H9 (cell line): Measurements from ENCODE around the gene LINC01488. TPM values are rescaled to one million over a fixed set of nuclear protein-coding genes. Genes with fewer than 3 reads are reported as not detected.

Experiments
- DNase-seq: peaks from one replicate; pipeline ENCODE4 v3.0.0-alpha.2; 2017
- H2AFZ ChIP-seq: one replicate; pipeline ENCODE4 v1.6.1; 2013; ENCODE audit warnings: mild to moderate bottlenecking, low read length, control low read depth, moderate library complexity
- H2AK5ac ChIP-seq: 2 replicates; pipeline ENCODE4 v1.6.1; 2013; ENCODE audit warnings: low read length, control low read depth, mixed read lengths; ENCODE audit not compliant: insufficient read length
- H2BK120ac ChIP-seq: one replicate; pipeline ENCODE4 v1.6.1; 2013; ENCODE audit warnings: low read depth, mild to moderate bottlenecking, low read length, control low read depth, inconsistent platforms; ENCODE audit not compliant: poor library complexity, severe bottlenecking
- H2BK12ac ChIP-seq: 2 replicates; pipeline ENCODE4 v1.6.1; 2013; ENCODE audit warnings: low read length, control low read depth, mixed read lengths, low read depth; ENCODE audit not compliant: insufficient read length
- H2BK15ac ChIP-seq: 2 replicates; pipeline ENCODE4 v1.6.1; 2013; ENCODE audit warnings: low read depth, low read length, control low read depth
- H2BK20ac ChIP-seq: one replicate; pipeline ENCODE4 v1.6.1; 2013; ENCODE audit warnings: low read depth, mild to moderate bottlenecking, low read length, control low read depth, inconsistent platforms; ENCODE audit not compliant: poor library complexity, severe bottlenecking
- H2BK5ac ChIP-seq: 2 replicates; pipeline ENCODE4 v1.6.1; 2013; ENCODE audit warnings: low read length, control low read depth, mixed read lengths; ENCODE audit not compliant: insufficient read length
- H3K14ac ChIP-seq: 2 replicates; pipeline ENCODE4 v1.6.1; 2013; ENCODE audit warnings: low read length, control low read depth; ENCODE audit not compliant: insufficient read depth
- H3K18ac ChIP-seq: 2 replicates; pipeline ENCODE4 v1.6.1; 2013; ENCODE audit warnings: low read depth, mild to moderate bottlenecking, mixed read lengths, low read length, control low read depth; ENCODE audit not compliant: insufficient read length
- H3K23ac ChIP-seq: 2 replicates; pipeline ENCODE4 v1.6.1; 2013; ENCODE audit warnings: low read length, control low read depth, mixed read lengths, low read depth; ENCODE audit not compliant: insufficient read length
- H3K23me2 ChIP-seq: 2 replicates; pipeline ENCODE4 v1.6.1; 2013; ENCODE audit warnings: low read depth, mild to moderate bottlenecking, mixed read lengths, low read length, control low read depth; ENCODE audit not compliant: insufficient read length, poor library complexity, severe bottlenecking
- H3K27ac ChIP-seq: 2 replicates; pipeline ENCODE4 v1.5.1; 2013; ENCODE audit warnings: low read length, control low read depth, mixed read lengths, low read depth; ENCODE audit not compliant: insufficient read length
- H3K27me3 ChIP-seq: 2 replicates; pipeline ENCODE4 v1.6.1; 2013; ENCODE audit warnings: low read length, control low read depth, inconsistent platforms; ENCODE audit not compliant: insufficient read depth
- H3K4ac ChIP-seq: 2 replicates; pipeline ENCODE4 v1.6.1; 2013; ENCODE audit warnings: low read depth, mild to moderate bottlenecking, control low read depth, inconsistent platforms, low read length, moderate library complexity
- H3K4me1 ChIP-seq: 2 replicates; pipeline ENCODE4 v1.6.1; 2013; ENCODE audit warnings: low read length, control low read depth, inconsistent platforms; ENCODE audit not compliant: insufficient read depth
- H3K4me2 ChIP-seq: 2 replicates; pipeline ENCODE4 v1.6.1; 2013; ENCODE audit warnings: low read length, control low read depth, mixed read lengths; ENCODE audit not compliant: insufficient read length, insufficient read depth
- H3K56ac ChIP-seq: 2 replicates; pipeline ENCODE4 v1.6.1; 2013; ENCODE audit warnings: low read depth, mild to moderate bottlenecking, mixed read lengths, low read length, control low read depth; ENCODE audit not compliant: insufficient read length
- H3K79me1 ChIP-seq: 2 replicates; pipeline ENCODE4 v1.6.1; 2013; ENCODE audit warnings: low read depth, mild to moderate bottlenecking, moderate library complexity, low read length, control low read depth, inconsistent platforms; ENCODE audit not compliant: insufficient read depth, poor library complexity, severe bottlenecking
- H3K79me2 ChIP-seq: 2 replicates; pipeline ENCODE4 v1.6.1; 2013; ENCODE audit warnings: low read length, control low read depth, inconsistent platforms; ENCODE audit not compliant: insufficient read depth
- H3K9ac ChIP-seq: 2 replicates; pipeline ENCODE4 v1.6.1; 2013; ENCODE audit warnings: low read length, control low read depth, mixed read lengths; ENCODE audit not compliant: insufficient read length; ENCODE audit errors: extremely low read depth
- H3K9me3 ChIP-seq: one replicate; pipeline ENCODE4 v1.6.1; 2013; ENCODE audit warnings: low read depth, low read length, inconsistent platforms; ENCODE audit not compliant: control insufficient read depth
- H3T11ph ChIP-seq: one replicate; pipeline ENCODE4 v1.6.1; 2013; ENCODE audit warnings: mild to moderate bottlenecking, low read length, control low read depth, inconsistent platforms
- H4K20me1 ChIP-seq: one replicate; pipeline ENCODE4 v1.6.1; 2013; ENCODE audit not compliant: control insufficient read depth, insufficient read length, insufficient read depth
- H4K5ac ChIP-seq: 2 replicates; pipeline ENCODE4 v1.6.1; 2013; ENCODE audit warnings: low read depth, mild to moderate bottlenecking, mixed read lengths, low read length, control low read depth; ENCODE audit not compliant: insufficient read length
- H4K8ac ChIP-seq: replicated peaks from 2 replicates; pipeline ENCODE4 v1.6.1; 2013; ENCODE audit warnings: low read length, control low read depth, mixed read lengths, low read depth; ENCODE audit not compliant: insufficient read length
- H4K91ac ChIP-seq: 2 replicates; pipeline ENCODE4 v1.6.1; 2013; ENCODE audit warnings: low read depth, mild to moderate bottlenecking, moderate library complexity, mixed read lengths, low read length, control low read depth; ENCODE audit not compliant: insufficient read length
- H3K27ac Mint-ChIP-seq, 3 experiments: 2 replicates in 2 of 3; 3 replicates in 1 of 3; pipeline ENCODE4 v1.8.0; 2020 to 2021; ENCODE audit warnings: mixed read lengths in 3 of 3, mild to moderate bottlenecking in 1 of 3, moderate library complexity in 1 of 3
- H3K27me3 Mint-ChIP-seq: 2 replicates; pipeline ENCODE4 v1.8.0; 2021; ENCODE audit warnings: low read depth, mild to moderate bottlenecking, moderate library complexity, mixed read lengths
- H3K36me3 Mint-ChIP-seq, 3 experiments: 2 replicates in 2 of 3; 3 replicates in 1 of 3; pipeline ENCODE4 v1.8.0; 2020 to 2021; ENCODE audit warnings: low read depth in 3 of 3, mixed read lengths in 3 of 3; ENCODE audit not compliant: insufficient read depth in 1 of 3
- H3K4me1 Mint-ChIP-seq, 2 experiments: 2 replicates each; pipeline ENCODE4 v1.8.0; 2020; ENCODE audit warnings: mixed read lengths in 2 of 2
- H3K4me3 Mint-ChIP-seq, 2 experiments: 2 replicates in 1 of 2; 3 replicates in 1 of 2; pipeline ENCODE4 v1.8.0; 2020 to 2021; ENCODE audit warnings: mild to moderate bottlenecking in 2 of 2, mixed read lengths in 2 of 2, moderate library complexity in 1 of 2
- H3K9me3 Mint-ChIP-seq, 2 experiments: 2 replicates in 1 of 2; 3 replicates in 1 of 2; pipeline ENCODE4 v1.8.0; 2020; ENCODE audit warnings: mild to moderate bottlenecking in 2 of 2, mixed read lengths in 2 of 2, moderate library complexity in 1 of 2
- WGBS: extraction: QIAGEN DNeasy Blood & Tissue Kit; methylation state at CpG from one replicate; pipeline ENCODE4 v1.1.7; 2013; ENCODE audit warnings: missing lambda C conversion rate, low lambda C conversion rate, mixed read lengths; ENCODE audit not compliant: insufficient read length; ENCODE audit errors: extremely low coverage; 5-methylcytosine and 5-hydroxymethylcytosine counted together
- total RNA-seq: library from RNA; stranded (reverse); gene quantifications from 2 replicates; pipeline ENCODE4 v1.2.1, GENCODE V29; 2021
- TF ChIP-seq, protein P1 (sequence below): fragments of 200-600 bp; sonication (generic); conservative IDR thresholded peaks from 3 replicates; pipeline ENCODE4 v1.8.0; 2021; ENCODE audit warnings: antibody characterized with exemption, mild to moderate bottlenecking

Gene LINC01488
- total RNA-seq, 1 experiment from 2014 or later, result not detected

DNA sequence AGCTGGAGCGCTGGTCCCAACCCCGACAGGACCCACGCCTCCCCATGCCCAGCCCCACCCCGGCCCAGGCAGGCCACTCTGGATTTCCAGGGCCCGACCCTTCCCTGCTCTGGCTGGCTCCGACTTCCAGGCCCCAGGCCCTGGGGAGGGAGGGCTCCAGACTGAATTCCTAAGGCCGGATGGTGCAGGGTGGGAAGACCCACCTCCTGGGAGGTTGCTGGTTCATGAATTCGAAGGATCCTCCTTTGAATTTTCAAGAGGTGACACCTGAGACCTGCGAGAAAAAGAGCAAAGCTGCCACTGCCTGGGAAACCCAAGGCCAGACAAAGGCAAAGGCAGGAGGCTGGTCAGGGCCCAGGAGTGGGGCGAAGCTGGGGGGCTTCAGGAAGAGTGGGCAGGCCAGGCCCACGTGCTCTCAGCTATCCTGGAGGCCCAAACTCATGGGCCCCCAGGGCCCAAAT lies 47.0 kb upstream of the LINC01488 start:
- no peaks in the 10 kb centered on the region; a peak in 1 of 7 replicates for H3K36me3 Mint-ChIP-seq
- peaks cover 54 to 59% of the 10 kb centered on the region in 2 experiments for H3K4me1 Mint-ChIP-seq
- H3K27me3 Mint-ChIP-seq, result peaks cover 6% of the 10 kb centered on the region

More for the DNA sequence above, 47.0 kb upstream of the LINC01488 start:
- Histone ChIP-seq H3K56ac (no peak overlapping the region), H3K18ac (no peak overlapping the region), H4K91ac (no peak overlapping the region), H3K23ac (no peak overlapping the region), H3K79me1 (no peaks in the 10 kb centered on the region), H2BK15ac (no peak overlapping the region), H2BK20ac (no peak overlapping the region), H3K79me2 (no peaks in the 10 kb centered on the region), H3K4me1 (peaks cover 2% of the 10 kb centered on the region; the same call in 1 of the 2 replicates), H3K23me2 (no peaks in the 10 kb centered on the region), H3K9me3 (no peaks in the 10 kb centered on the region), H4K8ac (no peak overlapping the region), H3T11ph (no peak overlapping the region), H2AFZ (no peak overlapping the region), H3K4me2 (no peak overlapping the region), H3K9ac (no peak overlapping the region), H3K4ac (no peak overlapping the region), H4K5ac (no peak overlapping the region), H2BK120ac (no peak overlapping the region), H2BK12ac (no peak overlapping the region), H4K20me1 (no peaks in the 10 kb centered on the region), H2BK5ac (no peak overlapping the region), H3K27ac (no peak overlapping the region), H3K14ac (no peak overlapping the region), H2AK5ac (no peak overlapping the region), H3K27me3 (no peaks in the 10 kb centered on the region)
- Mint-ChIP-seq H3K9me3 (peaks cover 0 to 3% of the 10 kb centered on the region in 2 experiments; a peak in 1 of 5 replicates), H3K4me3 (no peak overlapping the region; a peak in 1 of 5 replicates), H3K27ac (peak overlapping the region; percentile 80 to 89 (median 87); a peak in 3 of 7 replicates)
- peak; percentile 88 for DNase-seq
- no CpG with 5 or more reads among the region's 11 CpGs for WGBS
- TF ChIP-seq, protein P1, sequence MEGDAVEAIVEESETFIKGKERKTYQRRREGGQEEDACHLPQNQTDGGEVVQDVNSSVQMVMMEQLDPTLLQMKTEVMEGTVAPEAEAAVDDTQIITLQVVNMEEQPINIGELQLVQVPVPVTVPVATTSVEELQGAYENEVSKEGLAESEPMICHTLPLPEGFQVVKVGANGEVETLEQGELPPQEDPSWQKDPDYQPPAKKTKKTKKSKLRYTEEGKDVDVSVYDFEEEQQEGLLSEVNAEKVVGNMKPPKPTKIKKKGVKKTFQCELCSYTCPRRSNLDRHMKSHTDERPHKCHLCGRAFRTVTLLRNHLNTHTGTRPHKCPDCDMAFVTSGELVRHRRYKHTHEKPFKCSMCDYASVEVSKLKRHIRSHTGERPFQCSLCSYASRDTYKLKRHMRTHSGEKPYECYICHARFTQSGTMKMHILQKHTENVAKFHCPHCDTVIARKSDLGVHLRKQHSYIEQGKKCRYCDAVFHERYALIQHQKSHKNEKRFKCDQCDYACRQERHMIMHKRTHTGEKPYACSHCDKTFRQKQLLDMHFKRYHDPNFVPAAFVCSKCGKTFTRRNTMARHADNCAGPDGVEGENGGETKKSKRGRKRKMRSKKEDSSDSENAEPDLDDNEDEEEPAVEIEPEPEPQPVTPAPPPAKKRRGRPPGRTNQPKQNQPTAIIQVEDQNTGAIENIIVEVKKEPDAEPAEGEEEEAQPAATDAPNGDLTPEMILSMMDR, result no peak
